ENCODE measurements around the gene PLEKHM2.
A peak's percentile ranks its signal among the peaks of the same experiment; 100 is the strongest.
"Not testable (repeated sequence)": the region's sequence is repeated elsewhere in the genome, so short reads cannot be mapped to it uniquely, and the experiment has no call there.

Gene PLEKHM2, protein sequence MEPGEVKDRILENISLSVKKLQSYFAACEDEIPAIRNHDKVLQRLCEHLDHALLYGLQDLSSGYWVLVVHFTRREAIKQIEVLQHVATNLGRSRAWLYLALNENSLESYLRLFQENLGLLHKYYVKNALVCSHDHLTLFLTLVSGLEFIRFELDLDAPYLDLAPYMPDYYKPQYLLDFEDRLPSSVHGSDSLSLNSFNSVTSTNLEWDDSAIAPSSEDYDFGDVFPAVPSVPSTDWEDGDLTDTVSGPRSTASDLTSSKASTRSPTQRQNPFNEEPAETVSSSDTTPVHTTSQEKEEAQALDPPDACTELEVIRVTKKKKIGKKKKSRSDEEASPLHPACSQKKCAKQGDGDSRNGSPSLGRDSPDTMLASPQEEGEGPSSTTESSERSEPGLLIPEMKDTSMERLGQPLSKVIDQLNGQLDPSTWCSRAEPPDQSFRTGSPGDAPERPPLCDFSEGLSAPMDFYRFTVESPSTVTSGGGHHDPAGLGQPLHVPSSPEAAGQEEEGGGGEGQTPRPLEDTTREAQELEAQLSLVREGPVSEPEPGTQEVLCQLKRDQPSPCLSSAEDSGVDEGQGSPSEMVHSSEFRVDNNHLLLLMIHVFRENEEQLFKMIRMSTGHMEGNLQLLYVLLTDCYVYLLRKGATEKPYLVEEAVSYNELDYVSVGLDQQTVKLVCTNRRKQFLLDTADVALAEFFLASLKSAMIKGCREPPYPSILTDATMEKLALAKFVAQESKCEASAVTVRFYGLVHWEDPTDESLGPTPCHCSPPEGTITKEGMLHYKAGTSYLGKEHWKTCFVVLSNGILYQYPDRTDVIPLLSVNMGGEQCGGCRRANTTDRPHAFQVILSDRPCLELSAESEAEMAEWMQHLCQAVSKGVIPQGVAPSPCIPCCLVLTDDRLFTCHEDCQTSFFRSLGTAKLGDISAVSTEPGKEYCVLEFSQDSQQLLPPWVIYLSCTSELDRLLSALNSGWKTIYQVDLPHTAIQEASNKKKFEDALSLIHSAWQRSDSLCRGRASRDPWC

DNA sequence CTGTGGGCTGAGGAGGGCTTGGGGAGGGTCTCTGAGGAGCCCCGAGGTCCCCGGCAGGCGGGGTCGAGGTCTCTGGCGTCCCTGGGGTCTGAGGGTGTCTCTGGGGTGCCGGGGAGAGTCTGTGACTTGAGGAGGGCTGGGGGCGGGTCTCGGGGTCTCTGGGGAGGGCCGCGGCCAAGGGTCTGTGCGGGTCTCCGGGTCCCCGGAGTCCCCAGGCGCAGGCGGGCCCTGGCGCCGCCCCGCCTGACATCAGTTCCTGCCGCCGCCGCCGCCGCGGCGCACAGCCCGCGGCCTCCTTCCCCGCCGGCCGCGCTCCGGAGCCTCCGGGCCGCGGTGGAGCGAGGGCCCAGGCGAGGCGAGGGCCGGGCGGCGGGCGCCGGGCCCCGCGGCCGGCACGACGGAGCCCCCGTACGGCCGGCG, at the start of gene PLEKHM2:
Gene PLEKHM2, plus strand, starts transcription at position 279 of the 420 bp plus-strand sequence. CDS start 239 bp downstream, outside the sequence.
- peak within 1 kb of the TSS; percentile 97 for H3K4me3 ChIP-seq (ENCODE audit: low read length)
- no peak for TF ChIP-seq ZNF274 (IDR thresholded peaks at IDR 0.05; ENCODE audit: low read depth, low read length)

GRCh38 chr1:15636436-15636835, 47.7 kb upstream of the PLEKHM2 start:
- H3K4me3 ChIP-seq (ENCODE audit: low read length) = no peak overlapping the region

DNA sequence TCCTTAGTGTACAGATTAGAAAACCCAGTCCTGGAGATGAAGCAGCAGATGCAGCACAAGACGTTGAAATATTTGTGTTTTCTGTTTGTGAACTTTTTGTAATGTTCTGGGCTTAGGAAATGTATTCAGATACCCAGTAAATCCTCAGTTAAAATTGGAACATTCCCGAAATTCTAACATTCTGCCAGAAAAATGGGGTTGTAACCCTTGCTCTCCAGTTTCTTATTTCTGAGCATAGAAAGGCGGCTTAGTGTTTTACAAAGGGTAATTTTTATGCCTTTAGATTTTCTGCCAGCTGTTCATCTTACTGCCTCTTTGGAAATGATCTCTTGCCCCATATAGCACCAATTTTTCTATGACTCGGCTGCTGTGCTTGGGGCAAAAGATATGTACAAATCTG, 46.3 kb upstream of the PLEKHM2 start:
- TF ChIP-seq ZNF274 (IDR thresholded peaks at IDR 0.05; ENCODE audit: low read depth, low read length) = no peak
- H3K4me3 ChIP-seq (ENCODE audit: low read length) = no peak overlapping the region

More at GRCh38 chr1:15636436-15636835, 47.7 kb upstream of the PLEKHM2 start:
- TF ChIP-seq ZNF274 (IDR thresholded peaks at IDR 0.05; ENCODE audit: low read depth, low read length) = no peak

GRCh38 chr1:15639262-15639661, 44.9 kb upstream of the PLEKHM2 start:
- H3K4me3 ChIP-seq (ENCODE audit: low read length) = no peak overlapping the region

GRCh38 chr1:15639931-15640330, 44.2 kb upstream of the PLEKHM2 start:
- no peak for TF ChIP-seq ZNF274 (IDR thresholded peaks at IDR 0.05; ENCODE audit: low read depth, low read length)
- H3K4me3 ChIP-seq (ENCODE audit: low read length) = no peak overlapping the region

More at GRCh38 chr1:15639262-15639661, 44.9 kb upstream of the PLEKHM2 start:
- no peak for TF ChIP-seq ZNF274 (IDR thresholded peaks at IDR 0.05; ENCODE audit: low read depth, low read length)

- no peak overlapping the region for H3K4me3 ChIP-seq (ENCODE audit: low read length)
- TF ChIP-seq ZNF274 (IDR thresholded peaks at IDR 0.05; ENCODE audit: low read depth, low read length) = no peak
Measured at GRCh38 chr1:15640667-15641066, 43.5 kb upstream of the PLEKHM2 start.

- H3K4me3 ChIP-seq (ENCODE audit: low read length) = no peak overlapping the region
- TF ChIP-seq ZNF274 (IDR thresholded peaks at IDR 0.05; ENCODE audit: low read depth, low read length) = no peak
Measured at GRCh38 chr1:15649937-15650336, 34.2 kb upstream of the PLEKHM2 start.

- TF ChIP-seq ZNF274 (IDR thresholded peaks at IDR 0.05; ENCODE audit: low read depth, low read length) = no peak
- H3K4me3 ChIP-seq (ENCODE audit: low read length) = no peak overlapping the region
Measured at GRCh38 chr1:15650433-15650832, 33.7 kb upstream of the PLEKHM2 start.

DNA sequence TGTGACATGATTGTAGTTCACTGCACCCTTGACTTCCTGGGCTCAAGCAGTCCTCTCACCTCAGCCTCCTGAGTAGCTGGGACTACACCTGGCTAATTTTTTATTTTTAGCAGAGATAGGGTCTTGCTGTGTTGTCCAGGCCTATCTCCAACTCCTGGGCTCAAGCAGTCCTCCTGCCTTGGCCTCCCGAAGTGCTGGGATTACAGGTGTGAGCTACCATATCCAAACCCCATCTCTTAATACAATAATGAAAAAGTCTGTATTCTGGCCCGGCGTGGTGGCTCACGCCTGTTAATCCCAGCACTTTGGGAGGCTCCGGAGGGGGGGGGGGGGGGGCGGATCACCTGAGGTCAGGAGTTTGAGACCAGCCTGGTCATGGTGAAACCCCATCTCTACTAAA, 32.0 kb upstream of the PLEKHM2 start:
- H3K4me3 ChIP-seq (ENCODE audit: low read length) = not testable (repeated sequence)

DNA sequence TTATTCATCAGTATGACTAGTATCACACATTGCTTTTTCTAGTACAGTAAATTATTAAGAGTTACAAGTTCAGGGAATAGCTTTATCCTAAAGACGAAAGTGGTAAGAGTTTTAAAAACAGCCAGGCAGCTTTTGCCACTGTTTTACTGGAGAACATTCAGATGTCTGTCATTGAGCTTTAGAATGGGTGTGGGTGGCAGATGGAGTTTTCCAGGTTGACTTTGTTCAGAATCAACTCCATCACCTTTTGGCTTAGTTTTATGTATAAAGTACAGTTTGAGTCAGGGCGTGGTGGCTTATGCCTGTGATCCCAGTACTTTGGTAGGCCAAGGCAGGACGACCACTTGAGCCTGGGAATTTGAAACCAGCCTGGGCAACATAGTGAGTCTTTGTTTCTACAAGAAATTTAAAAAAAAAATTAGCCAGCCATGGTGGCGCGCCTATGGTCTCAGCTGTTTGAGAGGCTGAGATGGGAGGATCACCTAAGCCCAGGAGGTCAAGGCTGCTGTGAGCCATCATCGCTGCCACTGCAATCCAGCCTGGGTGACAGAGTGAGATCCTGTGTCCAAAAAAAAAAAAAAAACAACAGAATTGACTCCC, 29.9 kb upstream of the PLEKHM2 start:
- no peak overlapping the region for H3K4me3 ChIP-seq (ENCODE audit: low read length)
- no peak for TF ChIP-seq ZNF274 (IDR thresholded peaks at IDR 0.05; ENCODE audit: low read depth, low read length)

DNA sequence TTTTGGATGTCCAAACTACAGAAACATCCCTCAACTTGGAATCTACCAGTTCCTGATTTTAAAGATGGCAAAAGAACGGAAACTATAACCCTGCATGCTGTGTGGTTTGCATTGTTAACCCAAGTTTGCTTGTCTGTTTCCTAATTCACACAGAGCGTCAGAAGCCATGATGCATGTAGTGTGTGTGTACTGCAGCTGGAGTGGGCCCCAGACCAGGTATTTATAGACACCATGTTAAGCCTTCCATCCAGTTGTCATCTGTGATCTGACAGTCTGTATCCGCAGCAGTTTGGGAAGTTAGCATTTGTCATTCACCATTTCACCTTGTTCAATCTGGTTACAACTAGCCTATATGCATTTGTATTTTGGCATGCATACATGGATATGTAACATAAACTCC, 27.7 kb upstream of the PLEKHM2 start:
- H3K4me3 ChIP-seq (ENCODE audit: low read length) = no peak overlapping the region
- TF ChIP-seq ZNF274 (IDR thresholded peaks at IDR 0.05; ENCODE audit: low read depth, low read length) = no peak

DNA sequence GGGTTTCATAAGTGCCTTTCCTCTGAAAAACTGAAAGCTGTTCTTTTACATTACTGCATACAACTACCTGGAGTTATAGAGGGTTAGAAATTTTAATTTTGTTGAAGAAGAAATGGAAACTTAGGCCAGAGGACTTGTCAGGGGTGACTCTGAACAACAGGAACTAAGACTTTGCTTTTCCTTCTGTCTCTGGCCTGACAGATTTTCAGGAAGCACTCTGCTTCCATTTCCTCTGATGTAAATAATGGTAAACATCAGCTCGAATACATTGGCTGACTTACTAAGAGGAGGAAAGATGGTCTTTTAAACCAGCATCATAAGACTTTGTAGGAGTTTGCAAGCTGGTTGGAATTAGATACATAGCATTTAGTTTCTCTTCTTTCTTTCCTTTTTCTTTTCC, 27.1 kb upstream of the PLEKHM2 start:
- no peak for TF ChIP-seq ZNF274 (IDR thresholded peaks at IDR 0.05; ENCODE audit: low read depth, low read length)
- no peak overlapping the region for H3K4me3 ChIP-seq (ENCODE audit: low read length)

GRCh38 chr1:15660151-15660550, 24.0 kb upstream of the PLEKHM2 start:
- no peak for TF ChIP-seq ZNF274 (IDR thresholded peaks at IDR 0.05; ENCODE audit: low read depth, low read length)
- no peak overlapping the region for H3K4me3 ChIP-seq (ENCODE audit: low read length)

- H3K4me3 ChIP-seq (ENCODE audit: low read length) = no peak overlapping the region
- no peak for TF ChIP-seq ZNF274 (IDR thresholded peaks at IDR 0.05; ENCODE audit: low read depth, low read length)
Measured at GRCh38 chr1:15662477-15662876, 21.6 kb upstream of the PLEKHM2 start.
